NCI-H774 (cell line): Measurements from ENCODE around the gene GABRA5.
A peak's percentile ranks its signal among the peaks of the same experiment; 100 is the strongest.

ENCODE experiments used
- DNase-seq: peaks from one replicate; lab custom pipeline; 2025; lab: John Stamatoyannopoulos, UW

GABRA5 gene

DNA sequence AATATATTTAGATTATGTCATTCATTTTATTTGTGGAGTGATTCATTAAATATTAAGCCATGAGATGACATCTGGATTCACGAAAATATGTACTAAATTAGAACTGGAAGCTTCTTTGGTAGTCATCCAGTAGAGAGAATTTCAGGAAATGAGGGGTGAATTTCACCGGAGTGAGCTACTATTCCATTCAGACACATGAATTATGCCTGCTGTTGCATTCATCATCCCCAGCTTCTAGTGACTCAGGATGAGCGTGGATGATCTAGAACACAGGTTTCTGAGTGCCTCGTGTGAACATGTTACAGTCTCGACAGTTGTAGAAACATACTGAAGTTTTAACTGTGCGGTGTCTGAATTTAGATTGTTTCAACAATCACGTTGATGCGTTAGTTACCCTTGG lies 61.2 kb downstream of the GABRA5 start:
- DNase-seq, result no peak

DNA sequence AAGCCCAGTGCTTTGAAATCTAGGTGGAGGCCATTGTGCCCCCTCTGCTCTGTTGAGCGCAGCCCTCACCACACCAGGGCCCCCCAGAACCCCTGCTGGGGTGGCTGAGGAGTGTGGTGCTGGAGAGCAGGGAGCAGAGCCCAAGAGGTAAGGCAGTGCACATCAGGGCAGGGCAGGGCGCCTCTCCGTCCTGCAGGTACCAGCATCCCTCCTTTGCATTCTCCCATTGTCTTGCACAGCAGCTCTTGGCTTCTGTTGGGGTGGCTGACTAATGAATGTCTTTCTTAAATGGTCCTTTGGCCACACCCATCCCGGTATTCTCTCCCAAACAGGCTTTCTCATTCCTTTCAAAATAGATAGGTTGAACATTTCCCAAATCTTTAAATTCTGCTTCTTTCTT lies 62.7 kb downstream of the GABRA5 start:
- no peak for DNase-seq

DNA sequence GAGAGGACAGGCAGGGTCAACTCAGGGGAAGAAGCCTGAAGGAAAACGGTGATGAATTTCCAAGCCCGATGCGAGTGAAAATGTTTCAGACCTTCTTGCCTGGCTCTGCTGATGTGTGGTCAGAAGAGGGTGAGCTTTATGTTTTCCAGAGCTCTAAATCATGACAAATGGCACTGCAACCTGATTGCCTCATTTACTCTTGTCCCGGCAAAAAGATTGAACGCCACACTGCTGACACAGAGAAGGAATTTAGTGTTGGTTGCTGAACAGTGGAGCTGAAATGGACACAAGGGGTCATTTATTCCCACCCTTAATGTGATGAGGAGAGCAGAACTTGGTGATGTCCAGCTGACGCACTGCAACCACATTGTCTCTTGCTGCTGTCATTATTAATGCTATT lies 68.0 kb downstream of the GABRA5 start:
- DNase-seq, result no peak

DNA sequence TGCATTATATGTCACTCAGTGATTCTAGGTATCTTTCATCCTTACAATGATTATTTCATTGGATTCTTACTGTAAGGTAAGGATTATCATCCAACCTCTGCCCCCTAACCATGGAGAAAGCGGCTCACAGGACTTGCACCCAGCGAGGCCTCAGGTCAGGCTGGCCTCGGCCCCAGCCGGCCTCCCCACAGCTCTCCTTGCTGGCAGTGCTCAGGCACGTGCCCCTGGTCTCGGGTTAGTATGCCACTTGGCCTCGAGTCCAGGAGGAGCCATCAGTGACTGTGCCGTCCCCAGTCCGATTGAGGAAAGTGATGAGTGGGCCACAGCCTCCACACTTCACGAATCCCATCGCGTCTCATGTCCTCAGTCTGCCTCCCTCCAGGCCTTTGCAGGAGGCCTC lies 68.5 kb downstream of the GABRA5 start:
- no peak for DNase-seq

DNA sequence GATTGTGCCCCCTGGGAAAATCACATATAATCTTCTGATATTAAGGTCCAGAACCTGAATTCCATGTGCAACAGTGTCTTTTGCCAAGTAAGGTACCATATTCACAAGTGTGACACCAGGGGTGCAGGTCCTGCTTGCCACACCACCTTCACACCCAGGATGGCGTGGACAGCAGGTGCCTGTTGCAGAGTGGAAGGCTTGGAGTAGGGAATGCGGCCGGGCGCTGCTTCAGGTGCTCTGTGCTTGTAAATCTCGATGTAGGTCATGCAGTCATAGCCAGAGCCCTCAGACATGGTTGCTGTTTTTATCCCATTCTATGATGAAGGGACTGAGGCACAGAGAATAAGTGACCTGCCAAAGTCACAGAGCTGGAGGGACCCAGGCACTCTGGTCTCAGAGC lies 69.6 kb downstream of the GABRA5 start:
- DNase-seq, result no peak

DNA sequence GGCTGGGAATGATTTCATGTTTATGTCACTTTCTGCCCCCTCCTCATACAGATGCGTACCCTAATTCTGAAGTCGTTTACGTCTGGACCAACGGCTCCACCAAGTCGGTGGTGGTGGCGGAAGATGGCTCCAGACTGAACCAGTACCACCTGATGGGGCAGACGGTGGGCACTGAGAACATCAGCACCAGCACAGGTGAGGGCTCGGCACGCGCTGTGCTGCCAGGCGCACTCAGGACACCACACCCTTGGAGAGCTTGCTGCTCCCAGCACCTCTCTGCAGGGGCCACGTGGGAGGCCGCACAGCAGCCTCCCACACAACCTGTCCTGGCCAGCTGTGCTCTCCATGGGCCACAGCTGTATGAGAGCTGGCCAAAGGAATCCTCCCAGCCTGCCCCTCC lies 70.3 kb downstream of the GABRA5 start:
- no peak for DNase-seq

DNA sequence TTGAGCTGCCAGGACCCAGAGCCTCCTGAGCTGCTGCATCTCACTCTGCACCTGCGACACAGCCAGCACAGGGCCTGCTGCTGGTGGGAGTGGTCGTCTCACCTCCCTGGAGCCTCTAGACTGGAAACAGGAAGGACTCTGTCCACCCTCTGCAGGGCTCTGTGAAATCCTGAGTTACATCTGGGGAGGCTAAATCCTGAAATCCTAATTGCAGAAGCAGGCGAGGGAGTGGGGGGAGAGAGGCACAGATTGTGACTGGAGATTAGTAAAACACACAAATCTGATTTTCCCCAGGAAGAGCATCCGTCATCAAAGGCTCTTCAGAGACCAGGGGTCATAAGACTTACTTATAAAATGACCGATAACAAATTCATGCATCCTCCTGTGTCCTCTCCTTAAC lies 72.5 kb downstream of the GABRA5 start:
- no peak for DNase-seq

DNA sequence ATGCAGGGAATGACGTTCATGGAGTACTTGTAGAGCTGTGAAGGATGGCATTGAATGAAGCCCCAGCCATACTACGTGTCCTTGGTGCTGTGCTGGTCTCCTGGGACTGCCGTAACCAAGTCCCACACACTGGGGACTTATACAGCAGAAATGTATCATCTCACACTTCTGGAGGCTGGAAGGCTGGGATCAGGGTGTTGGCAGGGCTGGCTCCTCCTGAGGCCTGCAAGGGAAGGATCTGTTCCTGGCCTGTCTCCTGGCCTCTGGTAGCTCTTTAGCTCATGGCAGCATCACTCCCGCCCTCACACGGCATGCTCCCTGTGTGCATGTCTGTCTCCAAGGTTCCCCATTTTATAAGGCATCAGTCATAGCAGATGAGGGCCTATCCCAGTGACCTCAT lies 74.6 kb downstream of the GABRA5 start:
- DNase-seq, result no peak

DNA sequence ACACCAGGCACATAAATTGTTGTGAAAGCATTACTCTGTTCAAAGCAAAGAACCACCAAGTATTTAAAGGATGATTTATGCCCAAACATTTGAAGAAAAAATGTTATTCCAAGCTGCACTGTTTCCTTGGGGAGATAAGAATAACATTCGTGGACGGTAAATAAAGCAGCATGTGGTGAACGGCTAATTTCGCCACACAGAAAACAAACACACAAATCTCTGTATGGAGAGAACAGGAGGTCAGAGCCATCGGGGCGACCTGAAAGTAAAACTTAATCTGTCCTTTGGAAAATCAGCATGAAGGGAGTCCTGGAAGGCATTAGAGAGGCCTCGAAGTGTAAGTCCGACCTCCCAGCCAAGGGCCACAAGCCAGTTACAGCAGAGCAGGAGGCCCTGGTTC lies 77.0 kb downstream of the GABRA5 start:
- DNase-seq, result no peak

DNA sequence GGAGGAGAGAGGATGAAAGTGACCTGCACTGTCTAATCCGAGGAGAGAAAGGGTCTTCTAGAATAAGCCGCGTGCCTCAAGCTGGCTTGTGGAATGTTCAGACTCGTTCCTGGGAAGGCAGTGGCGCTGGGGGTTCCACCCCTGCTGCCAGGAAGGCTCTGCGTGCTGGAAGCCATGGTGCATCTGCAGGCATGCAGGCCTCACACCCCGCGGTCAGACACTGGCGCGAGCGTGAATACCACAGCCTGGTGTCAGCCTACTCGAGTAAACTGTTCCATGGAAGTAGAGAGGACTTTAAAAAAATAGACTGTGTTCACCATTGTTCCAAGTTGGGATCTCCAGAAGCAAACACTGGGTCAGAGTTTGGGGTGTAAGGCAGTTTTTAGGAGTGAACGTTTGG lies 78.2 kb downstream of the GABRA5 start:
- DNase-seq, result no peak

DNA sequence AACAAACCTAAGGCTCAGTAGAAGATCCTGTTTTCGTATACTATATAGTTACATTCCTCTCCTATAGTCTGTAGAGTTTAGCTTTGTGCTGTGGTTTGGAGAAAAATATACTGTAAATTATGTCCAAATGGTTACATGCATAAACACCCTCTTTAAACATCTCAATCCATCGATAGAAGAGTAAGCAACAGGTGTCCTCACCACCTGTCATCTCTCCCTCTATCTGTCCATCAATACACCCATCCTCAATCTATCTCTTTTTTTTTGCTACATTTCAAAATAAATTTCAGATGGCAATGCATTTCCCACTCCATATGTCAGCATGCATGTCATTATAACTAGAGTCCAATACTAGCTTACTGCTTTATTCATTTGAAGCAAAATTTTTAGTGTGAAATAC lies 83.1 kb downstream of the GABRA5 start:
- no peak for DNase-seq

DNA sequence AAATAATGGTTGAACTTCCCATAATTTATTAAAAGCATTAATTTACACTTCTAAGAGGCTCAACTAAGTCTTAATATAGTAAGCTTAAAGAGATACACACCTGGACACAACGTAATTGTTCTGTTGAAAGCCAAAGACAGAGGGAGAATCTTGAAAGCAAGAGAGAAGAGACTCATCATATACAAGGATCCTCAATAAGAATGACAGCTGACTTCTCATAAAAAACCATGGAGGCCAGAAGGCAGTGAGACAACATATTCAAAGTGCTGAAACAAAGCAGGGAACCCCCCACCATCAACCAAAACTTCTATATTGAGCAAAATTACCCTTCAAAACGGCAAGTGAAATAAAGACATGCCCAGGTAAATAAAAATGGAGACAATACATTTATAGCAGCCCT lies 87.5 kb downstream of the GABRA5 start:
- DNase-seq, result no peak

DNA sequence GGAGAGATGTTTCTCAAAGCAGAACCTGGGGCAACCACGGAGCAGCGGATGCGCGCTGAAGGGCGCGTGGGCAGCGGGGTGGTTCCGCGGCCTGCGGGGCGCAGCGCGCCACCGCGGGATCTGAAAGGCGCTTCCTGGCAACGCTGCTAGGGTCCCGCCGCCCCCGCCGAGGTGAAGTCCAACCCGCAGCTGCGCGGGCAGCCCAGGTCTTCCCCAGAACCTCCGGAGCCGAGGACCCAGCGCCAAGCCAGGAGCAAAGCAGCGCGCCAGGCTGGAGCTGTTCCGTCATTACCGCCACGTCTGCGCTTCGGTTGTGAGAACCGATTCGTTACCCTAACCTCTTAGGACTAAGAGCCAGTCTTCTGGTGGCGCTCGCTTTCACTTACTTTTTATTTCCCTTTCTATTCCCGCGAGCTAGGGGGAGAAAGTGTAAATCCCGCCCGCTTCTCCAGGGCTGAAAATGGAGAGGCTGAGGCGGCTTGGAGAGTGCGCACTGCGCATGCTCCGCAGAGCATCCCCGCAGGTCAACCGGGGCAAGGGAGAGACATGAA lies 100.9 kb downstream of the GABRA5 start:
- no peak for DNase-seq

DNA sequence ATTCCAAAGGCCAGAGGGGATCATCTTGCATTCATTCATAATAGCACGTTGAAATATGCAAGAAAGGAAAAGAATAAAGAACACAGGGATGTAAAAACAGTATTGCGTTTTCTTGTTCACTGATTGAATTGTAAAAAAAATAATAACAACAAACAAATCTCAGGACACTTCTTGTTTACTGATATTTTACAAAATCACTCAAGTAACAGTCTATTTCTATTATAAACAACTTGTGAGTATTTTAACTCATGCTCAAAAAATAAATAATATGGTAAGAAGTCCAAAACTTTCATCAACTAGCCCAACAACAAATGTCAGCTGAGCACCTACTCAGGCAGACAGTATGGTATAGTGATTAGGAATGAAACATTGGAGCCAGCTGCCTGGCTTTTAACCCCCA lies 101.9 kb downstream of the GABRA5 start:
- DNase-seq, result no peak

DNA sequence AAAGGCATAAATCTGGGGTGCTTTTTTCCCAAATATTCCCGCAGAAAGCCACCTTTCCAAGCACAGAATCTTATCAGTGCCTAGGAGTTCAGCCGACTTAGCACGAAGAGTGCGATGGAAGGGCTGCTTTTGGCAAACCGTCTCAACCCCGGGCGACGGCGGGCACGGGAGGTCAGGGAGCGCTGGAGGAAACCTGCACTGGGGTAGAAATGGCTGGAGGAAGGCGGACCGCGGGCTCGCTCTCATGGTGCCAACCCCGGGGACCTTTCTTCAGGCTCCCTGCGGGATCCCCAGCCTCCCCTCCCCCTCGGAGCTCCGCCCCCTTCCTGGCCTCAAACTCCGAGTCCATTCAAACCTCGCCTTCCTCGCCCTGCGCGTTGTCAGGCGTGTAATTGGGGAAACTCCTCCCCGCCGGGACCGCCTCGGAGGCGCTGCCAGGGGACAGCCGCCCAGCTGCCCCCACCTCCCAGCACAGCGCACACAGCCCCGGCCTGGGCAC lies 103.9 kb downstream of the GABRA5 start, which contains the start of gene GABRG3:
Gene GABRG3, plus strand, starts transcription at position 470 of the 499 bp plus-strand sequence.
- no peak for DNase-seq

DNA sequence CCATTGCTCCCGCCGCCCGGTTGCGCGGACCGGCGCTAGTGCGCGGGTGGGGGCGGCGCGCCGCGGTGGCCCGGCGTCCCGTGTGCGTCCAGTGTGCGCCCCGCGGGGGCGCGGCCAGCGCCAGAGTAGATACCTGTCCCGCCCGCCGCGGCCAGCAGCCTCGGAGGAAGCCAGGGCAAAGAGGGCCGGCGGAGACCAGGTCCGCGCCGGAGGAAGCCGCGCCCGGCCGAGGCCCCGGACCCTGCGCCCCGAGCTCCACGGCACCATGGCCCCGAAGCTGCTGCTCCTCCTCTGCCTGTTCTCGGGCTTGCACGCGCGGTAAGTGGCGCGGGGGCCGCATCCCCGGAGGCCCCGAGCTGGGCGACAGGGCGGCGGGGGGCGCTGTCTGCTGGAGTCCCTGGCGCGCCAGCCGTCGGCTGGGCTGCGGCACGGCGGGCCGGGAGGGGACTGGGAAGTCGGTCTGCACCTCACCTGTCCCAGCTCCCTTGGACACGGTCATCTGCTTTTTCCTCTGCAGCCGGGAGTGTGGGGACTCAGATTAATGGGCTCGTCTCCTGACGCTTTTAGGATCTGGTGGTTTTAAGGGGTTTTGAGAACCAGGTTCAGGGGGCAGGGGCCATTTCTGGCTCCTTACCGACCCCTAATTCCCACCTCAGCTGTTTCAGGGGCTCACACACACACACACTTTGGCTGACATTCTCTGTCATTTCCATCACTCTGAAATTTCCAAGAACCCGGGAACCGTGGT lies 104.6 kb downstream of the GABRA5 start:
- no peak for DNase-seq

DNA sequence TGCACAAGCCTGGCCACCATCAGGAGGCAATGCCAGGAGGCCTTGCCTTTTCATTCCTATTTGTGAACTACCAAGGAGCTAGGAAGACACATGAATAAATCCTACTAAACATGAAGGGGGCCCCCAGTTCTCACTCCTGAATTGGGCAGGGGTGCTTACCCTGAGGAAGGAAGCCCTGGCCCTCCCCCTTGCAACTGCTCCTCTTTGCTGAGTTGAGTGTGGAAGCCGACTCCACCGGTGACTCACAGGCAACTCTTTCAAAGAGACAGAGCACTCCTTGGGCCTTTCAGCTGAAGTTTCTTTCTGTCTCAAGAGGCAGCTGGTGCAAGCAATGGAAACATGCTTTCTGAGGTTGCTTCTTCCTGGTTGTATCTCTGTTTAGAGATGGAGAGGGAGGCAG lies 105.8 kb downstream of the GABRA5 start:
- no peak for DNase-seq

DNA sequence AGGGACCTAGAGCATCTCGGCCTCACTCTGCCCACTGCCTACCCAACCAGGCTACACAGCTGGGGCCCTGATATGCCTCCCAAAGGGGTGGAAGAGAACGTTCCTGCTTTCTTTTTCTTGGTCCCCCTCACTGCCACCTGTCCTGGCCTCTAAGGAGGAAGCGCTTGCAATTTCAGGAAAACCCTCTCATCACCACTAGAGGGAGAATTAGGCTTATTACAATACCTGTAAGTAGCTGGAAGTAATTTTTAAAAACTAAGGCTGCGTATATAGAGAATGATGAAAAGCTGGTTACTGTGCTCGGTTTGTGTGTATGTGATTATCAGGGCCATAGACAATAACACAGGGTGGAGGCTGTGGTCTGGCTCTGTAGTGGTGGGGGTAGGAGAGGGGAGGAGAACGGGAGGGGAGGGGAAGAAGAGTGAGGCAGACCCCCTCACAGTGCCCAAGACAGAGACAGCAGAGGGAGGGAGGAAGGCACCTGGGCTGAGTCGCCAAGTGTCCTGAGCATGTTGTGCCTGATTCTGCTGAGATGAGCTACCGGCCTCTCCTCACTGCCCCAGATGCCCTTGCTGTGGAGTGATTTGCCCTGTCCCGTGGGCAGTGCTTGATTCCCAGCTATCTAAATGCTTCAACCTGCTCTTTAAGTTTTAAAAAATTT lies 107.4 kb downstream of the GABRA5 start:
- peak; percentile 52 for DNase-seq

DNA sequence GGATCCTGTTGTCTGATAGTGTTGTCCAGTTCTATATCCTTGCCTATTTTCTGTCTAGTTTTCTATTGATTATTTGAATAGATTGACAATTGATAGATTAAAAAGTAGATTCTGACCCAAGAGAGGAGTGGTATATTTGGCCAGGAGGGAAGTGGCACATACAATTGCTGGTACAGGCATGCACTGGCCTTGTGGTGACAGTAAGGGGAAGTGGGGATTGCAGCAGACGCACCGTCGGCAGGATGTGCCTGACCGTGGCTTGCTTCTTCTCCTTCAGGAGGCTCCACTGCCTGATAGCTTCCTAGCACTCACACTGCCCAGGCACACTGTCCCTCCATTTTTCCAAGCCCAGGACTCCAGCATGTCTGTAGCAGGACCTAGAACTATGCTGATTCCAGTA lies 114.6 kb downstream of the GABRA5 start:
- DNase-seq, result no peak

DNA sequence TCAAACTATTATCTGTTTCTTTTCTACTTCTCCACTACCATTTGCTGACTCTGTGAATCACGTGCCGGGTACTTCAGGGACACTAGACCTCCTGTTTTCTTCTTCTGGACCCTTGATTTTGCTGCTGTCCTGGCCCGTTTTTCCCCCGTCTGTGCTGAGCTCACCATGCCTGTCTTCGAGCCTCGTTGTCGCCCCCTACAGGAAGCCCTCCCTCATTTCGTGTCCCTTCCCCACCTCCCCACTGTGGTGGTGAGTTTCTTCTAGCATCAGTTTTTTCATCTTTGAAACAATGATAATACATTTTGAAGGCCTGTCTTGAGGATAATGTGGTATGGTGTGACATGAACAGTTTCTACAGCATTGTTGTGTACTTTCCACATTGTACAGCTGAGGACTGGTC lies 117.0 kb downstream of the GABRA5 start:
- DNase-seq, result no peak

DNA sequence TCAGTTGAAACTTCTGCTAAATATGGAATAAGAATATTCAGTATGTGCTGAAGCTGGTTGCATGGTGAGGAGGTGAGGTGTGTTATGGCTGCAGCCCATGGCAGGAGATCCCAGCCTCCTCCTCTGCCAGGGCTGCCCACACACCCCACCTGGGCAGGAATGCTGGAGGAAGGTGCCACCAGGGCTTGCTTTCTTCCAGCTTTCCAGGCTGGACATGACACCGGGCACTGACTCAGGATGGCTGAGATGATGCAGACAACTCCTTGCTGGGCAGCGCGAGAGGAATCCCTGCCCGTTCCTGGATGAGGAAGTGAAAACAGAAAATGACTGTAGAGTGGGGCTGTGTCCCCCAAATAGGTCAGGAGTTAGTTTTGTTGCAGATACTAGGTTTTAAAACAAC lies 118.2 kb downstream of the GABRA5 start:
- no peak for DNase-seq

DNA sequence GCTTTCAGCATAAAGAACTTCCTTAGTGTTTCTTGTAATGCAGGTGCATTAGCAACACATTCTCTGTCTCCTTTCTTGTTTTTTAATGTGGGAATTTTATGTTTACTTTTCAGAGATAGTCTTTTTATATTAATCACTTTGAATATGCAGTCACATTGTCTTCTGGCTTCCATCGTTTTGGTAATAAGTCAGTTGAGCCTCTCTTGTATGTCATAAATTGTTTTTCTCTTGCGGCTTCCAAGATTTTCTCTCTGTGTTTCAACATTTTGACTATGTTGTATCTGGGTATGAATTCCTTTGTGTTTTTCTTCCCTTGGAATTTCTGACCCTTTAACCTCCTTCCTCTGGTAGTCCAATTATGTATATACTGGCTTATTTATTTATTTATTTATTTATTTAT lies 129.4 kb downstream of the GABRA5 start:
- no peak for DNase-seq
